ENCODE data around the gene LARP6. TPM values are rescaled to one million over a fixed set of nuclear protein-coding genes. Genes with fewer than 3 reads are reported as not detected.
"Not testable (repeated sequence)": the region's sequence is repeated elsewhere in the genome, so short reads cannot be mapped to it uniquely, and the experiment has no call there.

LARP6 gene
- 10 to 100 TPM; 15.0 to 18.7 (median 18.2) TPM for polyA plus RNA-seq (ENCODE audit: insufficient read length in 3 of 3)

DNA sequence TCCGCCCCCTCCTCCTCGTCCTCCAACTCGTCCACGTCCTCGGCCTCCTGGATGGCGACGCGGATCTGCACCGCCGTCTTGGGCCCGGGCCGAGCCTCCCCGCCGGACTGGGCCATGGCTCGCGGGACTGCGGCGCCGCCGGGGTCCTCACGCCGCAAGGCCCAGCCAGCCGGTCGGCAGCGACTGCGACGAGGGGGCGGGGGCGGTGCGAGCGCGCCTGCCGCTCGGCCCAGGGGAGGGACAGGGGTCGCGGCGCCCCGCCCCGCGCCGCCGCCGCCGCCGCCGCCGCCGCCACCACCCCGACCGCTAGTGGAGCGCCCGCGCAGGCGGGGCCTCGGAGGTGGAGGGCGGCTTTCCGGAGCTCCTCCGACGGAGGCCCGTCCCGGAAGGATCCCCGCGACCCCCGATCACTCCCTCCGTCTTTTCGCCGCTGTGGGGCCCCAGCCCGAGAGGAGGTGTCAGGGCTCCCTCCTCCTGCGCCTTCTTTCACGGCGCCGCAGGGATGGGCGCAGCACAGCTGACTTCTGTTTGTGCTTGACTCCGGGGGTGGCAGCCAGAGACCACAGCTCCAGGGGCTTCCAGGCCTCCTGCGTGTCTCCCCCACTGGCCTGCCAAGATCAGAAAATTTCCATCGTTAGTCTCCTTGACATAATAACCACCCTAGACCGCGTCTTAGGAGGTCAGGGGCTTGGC is at the start of gene LARP6:
LARP6 (minus strand) TSS at position 185 of the 693 bp plus-strand sequence; CDS start at position 116, 69 bp downstream.
- peak in 1 of 3 donors; percentile 39 for DNase-seq (ENCODE audit: low read depth in 3 of 3, low spot score in 2 of 3)

DNA sequence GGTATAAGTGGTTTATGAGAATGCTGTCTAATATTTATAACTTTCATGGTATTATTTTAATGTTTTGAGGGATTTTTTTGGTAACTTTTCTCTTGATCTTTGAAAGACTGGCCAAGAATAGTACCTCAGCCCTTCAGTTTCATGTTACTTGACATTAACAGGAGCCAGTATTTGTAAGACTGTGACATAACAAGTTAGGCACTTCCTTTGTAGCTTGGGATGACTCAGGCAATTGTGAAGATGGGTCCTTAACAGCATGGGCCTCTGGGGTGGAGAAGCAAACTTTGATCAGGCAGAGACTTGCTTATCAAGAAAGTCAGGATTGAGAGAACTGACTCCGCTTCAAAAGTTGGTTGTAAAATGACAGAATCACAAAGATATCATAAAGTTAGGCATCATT is 48.1 kb upstream of the LARP6 start:
- no peak for DNase-seq (ENCODE audit: low read depth in 3 of 3, low spot score in 2 of 3)

DNA sequence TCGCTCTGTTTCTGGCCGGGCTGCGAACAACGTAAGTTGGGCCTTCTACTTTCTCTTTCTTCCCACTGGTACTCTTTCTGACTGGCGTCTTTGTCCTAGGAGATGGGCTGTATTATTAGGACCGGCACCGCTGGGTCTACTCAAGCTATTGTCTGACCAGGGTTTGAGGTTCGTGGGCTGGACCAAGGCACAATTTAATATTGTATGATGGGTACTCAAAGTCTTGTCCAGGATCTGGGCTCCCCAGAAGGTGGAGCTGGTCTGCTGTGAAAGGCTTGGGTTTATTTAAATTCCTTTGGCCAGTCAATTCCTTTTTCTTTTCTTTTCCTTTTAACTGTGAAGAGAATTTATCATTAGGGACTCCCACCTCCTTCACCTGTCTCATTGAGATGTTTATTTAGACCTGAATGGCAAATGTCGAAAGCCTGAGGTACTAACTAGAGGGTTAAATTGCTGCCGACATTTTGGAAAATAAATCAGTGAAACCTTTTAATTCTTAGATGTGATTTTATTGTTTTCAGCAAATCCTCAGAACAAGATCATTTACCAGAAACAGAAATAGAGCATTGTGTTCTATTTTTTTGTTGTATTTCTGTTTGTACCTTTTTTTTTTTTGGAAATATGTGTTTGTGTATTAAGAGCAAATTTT is 39.1 kb upstream of the LARP6 start:
- DNase-seq (ENCODE audit: low read depth in 3 of 3, low spot score in 2 of 3) = peak in 1 of 3 donors; percentile 32

GRCh38 chr15:70892002-70892911 is 38.3 kb upstream of the LARP6 start, which contains the start of the genes LRRC49 and THAP10:
Gene LRRC49 (plus strand): TSS chr15:70892826. CDS start chr15:70892895, 69 bp downstream.
Gene THAP10 (minus strand): TSS chr15:70892433. CDS start chr15:70892272, 161 bp downstream.
- peak; percentile 87 to 98 (median 87) for DNase-seq (ENCODE audit: low read depth in 3 of 3, low spot score in 2 of 3)

DNA sequence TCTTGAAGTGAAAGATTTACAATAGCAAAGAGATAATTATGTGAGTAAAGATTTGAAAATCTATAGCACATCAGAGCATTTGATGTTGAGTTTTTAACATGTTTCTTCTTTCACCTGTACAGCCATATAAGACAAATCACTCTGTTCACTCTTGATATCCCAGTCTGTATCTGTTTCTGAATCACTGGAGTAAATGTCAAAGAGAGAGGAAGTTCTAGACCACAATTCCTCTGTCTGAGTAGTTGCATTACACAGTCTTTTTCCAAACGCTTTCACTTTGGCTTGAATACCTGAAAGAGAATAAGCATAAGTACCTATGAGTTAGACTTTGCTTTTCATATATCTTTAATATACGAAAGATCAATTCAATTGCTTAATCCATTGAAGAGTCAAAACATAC is 28.4 kb upstream of the LARP6 start:
- no peak for DNase-seq (ENCODE audit: low read depth in 3 of 3, low spot score in 2 of 3)

- DNase-seq (ENCODE audit: low read depth in 3 of 3, low spot score in 2 of 3) = no peak
These were observed 26.8 kb upstream of the LARP6 start for GRCh38 chr15:70880781-70881180.

DNA sequence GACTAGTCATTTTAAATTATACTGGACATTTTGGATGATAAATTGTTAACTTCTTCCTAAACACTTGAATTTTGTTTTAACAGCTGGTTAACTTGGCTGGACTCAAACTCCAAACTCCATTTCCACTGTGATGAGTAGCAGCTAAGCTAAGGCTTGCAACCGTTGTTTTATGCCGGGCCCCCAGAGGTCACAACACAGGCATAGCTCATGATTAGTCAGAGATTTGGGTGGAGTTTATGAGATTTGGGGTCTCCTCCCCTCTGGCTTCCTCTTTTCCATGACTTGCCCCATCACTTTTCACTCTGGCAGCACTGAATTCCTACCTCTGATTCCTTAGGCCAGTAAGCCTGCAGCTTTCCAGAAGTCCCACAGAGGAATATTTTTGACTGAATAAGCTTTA is 25.4 kb upstream of the LARP6 start:
- no peak for DNase-seq (ENCODE audit: low read depth in 3 of 3, low spot score in 2 of 3)

GRCh38 chr15:70876683-70877082 is 22.7 kb upstream of the LARP6 start:
- DNase-seq (ENCODE audit: low read depth in 3 of 3, low spot score in 2 of 3) = no peak

GRCh38 chr15:70876011-70876410 is 22.1 kb upstream of the LARP6 start:
- DNase-seq (ENCODE audit: low read depth in 3 of 3, low spot score in 2 of 3) = no peak

DNA sequence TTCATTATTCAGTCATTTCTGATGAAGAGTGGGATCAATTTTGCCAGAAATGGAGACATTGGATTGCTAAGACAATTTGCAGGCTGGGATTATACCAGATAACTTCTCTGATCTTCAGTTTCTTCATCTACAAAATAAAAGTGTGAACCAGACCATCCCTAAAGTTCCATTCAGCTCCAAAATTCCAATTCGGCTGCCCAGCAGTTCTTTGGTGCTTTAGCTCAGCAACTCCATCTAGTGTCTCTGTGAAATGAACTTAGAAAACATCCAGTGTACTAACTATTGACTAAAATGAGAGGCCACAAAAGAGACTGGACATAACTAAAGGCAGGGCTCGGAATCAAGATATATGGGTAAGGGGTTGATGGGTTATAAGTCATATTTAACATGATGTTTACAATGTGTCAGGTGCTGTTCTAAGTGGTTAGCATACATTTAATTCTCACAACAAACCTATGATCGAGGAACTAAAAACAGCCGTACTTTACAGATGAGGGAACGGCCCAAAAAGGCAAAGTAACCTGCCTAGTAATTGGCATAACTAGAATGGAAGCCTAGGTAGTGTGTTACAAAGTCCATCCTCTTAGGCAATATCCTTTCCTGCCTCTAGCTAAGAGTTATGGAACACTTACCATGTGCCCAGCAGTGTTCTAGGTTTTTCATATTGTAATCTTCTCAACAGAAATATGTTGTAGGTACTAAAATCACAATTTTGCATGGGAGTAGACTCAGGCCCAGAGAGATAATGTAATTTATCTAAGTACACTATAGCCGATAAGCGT is 21.2 kb upstream of the LARP6 start:
- no peak for DNase-seq (ENCODE audit: low read depth in 3 of 3, low spot score in 2 of 3)

GRCh38 chr15:70873232-70874054 is 19.5 kb upstream of the LARP6 start:
- DNase-seq (ENCODE audit: low read depth in 3 of 3, low spot score in 2 of 3) = no peak

- DNase-seq (ENCODE audit: low read depth in 3 of 3, low spot score in 2 of 3) = not testable (repeated sequence)
These were observed 17.5 kb upstream of the LARP6 start for GRCh38 chr15:70871490-70871889.

DNA sequence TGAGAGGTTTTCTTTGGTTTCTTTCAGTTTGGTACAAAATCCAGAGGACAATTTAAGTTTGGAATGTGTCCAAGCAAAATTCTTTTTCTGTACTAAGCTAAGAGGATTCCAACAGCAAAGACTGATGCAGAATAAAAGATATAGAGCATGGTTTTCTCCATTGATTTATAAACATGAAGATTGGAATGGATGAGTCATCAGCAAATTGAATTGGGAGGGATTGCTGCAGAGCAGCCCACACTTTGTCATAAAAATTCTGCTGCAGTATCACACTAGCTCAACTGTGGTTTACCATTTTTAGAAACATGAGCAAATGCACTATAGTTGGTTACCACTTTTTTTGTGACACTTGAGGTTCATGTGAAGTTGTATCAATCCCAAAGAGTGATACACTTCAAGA is 16.1 kb upstream of the LARP6 start:
- no peak for DNase-seq (ENCODE audit: low read depth in 3 of 3, low spot score in 2 of 3)

DNA sequence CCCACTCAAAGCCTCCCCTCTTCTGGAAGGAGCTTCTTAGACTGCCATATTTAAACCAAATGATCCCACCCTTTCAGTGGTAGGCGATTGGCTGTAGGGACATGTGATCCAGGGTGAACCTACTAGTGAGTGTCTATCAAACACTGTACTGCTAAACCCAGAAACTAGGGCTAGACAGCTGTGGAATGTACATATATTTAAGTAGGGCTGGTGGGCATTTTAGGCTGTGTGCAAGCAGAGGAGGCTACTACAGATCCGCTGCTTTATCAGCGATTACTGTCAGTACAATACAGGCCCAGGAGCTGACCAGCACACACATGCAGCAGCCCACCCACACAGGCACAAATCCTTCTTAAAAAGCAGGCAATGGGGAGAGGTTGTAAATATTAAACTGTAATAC is 15.4 kb upstream of the LARP6 start:
- no peak for DNase-seq (ENCODE audit: low read depth in 3 of 3, low spot score in 2 of 3)

- no peak for DNase-seq (ENCODE audit: low read depth in 3 of 3, low spot score in 2 of 3)
These were observed 14.0 kb upstream of the LARP6 start for GRCh38 chr15:70867911-70868467.

DNA sequence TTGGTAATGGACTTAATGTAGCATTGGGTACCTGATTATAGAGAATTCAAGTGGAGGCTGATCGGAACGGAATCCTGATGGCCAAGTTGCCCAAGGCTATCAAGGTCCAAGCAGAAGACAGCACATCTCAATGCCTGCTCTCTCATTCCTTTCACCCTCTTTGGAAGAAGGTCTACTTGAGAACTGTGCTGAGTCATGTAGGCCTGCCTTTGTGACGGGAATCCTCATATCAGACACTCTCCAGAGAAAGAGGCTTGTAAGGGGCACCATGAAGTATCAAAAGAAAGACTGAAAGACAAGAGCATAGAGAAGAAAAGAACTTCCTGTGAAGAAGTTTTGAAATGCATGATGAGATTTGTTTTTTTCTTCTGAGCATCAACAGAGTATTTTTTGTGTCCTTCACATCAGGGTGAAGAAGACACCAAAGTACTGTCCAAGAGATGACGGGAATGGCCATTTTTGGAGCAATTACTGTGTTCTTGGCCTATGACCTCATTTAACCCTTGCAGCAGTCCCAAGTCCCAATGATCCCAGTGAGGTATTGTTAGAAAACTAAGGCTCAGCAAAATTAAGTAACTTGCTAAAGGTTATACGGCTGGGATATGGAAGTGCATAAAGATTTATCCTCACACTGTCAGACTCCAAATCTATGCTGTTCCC is 13.2 kb upstream of the LARP6 start:
- DNase-seq (ENCODE audit: low read depth in 3 of 3, low spot score in 2 of 3) = no peak

DNA sequence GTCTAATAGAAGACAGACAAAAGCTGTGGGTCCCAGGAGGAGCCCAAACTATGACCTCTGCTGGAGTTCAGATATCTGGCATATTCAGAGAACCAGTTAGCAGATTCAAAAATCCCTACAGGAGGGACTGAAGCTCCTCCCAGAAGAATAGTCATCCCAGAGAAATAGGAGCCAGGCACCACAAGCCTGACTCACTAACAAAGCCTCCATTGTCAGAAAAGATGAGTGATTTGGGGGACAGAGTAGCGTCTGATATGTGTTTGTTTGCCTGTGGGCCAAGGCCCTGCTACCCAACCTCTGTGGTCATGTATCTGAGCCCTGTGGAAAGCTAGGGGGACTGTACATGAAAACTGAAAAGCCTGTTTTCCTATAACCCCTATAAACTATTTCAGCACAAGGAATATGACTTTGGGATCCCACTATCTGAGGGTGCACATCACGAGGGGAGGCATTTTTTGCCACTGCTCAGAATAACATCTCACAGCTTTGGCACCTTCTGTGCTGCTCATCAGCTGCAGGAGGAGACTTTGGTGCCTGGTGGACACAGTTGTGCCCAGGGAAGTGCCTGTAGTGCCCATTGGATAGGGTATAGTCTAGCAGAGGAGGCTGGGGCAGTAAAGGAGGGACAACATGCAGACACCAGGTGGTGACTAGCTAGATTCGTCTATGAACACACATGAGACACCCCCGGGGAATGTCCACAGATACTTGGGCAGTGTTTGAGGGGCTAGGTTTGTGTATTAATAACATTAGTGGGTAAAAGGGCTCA is 9.7 kb upstream of the LARP6 start:
- DNase-seq (ENCODE audit: low read depth in 3 of 3, low spot score in 2 of 3) = no peak

GRCh38 chr15:70859998-70860397 is 6.0 kb upstream of the LARP6 start:
- no peak for DNase-seq (ENCODE audit: low read depth in 3 of 3, low spot score in 2 of 3)
